ENCODE results near the gene MRPL48.

Gene MRPL48

GRCh38 chr11:73757598-73757997 lies 30.1 kb upstream of the MRPL48 start:
- Histone ChIP-seq H4K20me1 (ENCODE audit: insufficient read depth, low read length) (peaks cover 36% of the 10 kb centered on the region), H3K4me1 (ENCODE audit: low read length) (peaks cover 19% of the 10 kb centered on the region), H3K4me2 (ENCODE audit: low read length) (no peak overlapping the region), H3K27ac (ENCODE audit: low read length) (no peak overlapping the region), H3K9me3 (ENCODE audit: insufficient read depth, low read length) (no peaks in the 10 kb centered on the region), H3K4me3 (ENCODE audit: low read length) (no peak overlapping the region), H3K36me3 (replicated peaks; ENCODE audit: low read depth, low read length) (no peaks in the 10 kb centered on the region), H3K79me2 (ENCODE audit: low read length) (peaks cover 59% of the 10 kb centered on the region), H3K9ac (ENCODE audit: low read length) (no peak overlapping the region), H2AFZ (ENCODE audit: low read depth, low read length) (no peak overlapping the region), H3K27me3 (ENCODE audit: low read depth, low read length) (no peaks in the 10 kb centered on the region)
- TF ChIP-seq EZH2phosphoT487 (IDR thresholded peaks at IDR 0.05; ENCODE audit: low read depth): no peak
- no peak for TF ChIP-seq CTCF (IDR thresholded peaks at IDR 0.05; ENCODE audit: low read depth, low read length)

- TF ChIP-seq CTCF (IDR thresholded peaks at IDR 0.05; ENCODE audit: low read depth, low read length) (no peak), EZH2phosphoT487 (IDR thresholded peaks at IDR 0.05; ENCODE audit: low read depth) (no peak)
- peaks cover 54% of the 10 kb centered on the region for H3K79me2 ChIP-seq (ENCODE audit: low read length)
- H3K4me1 ChIP-seq (ENCODE audit: low read length): peaks cover 19% of the 10 kb centered on the region
- no peak overlapping the region for H3K9ac ChIP-seq (ENCODE audit: low read length)
- H3K9me3 ChIP-seq (ENCODE audit: insufficient read depth, low read length): no peaks in the 10 kb centered on the region
- H3K4me2 ChIP-seq (ENCODE audit: low read length): peak overlapping the region; percentile 87
- no peak overlapping the region; the same call in 1 of the 2 replicates for H3K4me3 ChIP-seq (ENCODE audit: low read length)
- H4K20me1 ChIP-seq (ENCODE audit: insufficient read depth, low read length): peaks cover 36% of the 10 kb centered on the region
- H3K27ac ChIP-seq (ENCODE audit: low read length): no peak overlapping the region
- H3K36me3 ChIP-seq (replicated peaks; ENCODE audit: low read depth, low read length): no peaks in the 10 kb centered on the region
- H2AFZ ChIP-seq (ENCODE audit: low read depth, low read length): no peak overlapping the region
- no peaks in the 10 kb centered on the region for H3K27me3 ChIP-seq (ENCODE audit: low read depth, low read length)
Measured at GRCh38 chr11:73758451-73758850, 29.2 kb upstream of the MRPL48 start.

- H3K27ac ChIP-seq (ENCODE audit: low read length): no peak overlapping the region
Measured at GRCh38 chr11:73759610-73760134, 28.0 kb upstream of the MRPL48 start.

More at GRCh38 chr11:73759610-73760134, 28.0 kb upstream of the MRPL48 start:
- Histone ChIP-seq H2AFZ (ENCODE audit: low read depth, low read length) (0 out of 2 replicates have a peak overlapping the region, but pooled peaks have one; percentile 8), H3K4me1 (ENCODE audit: low read length) (peaks cover 15% of the 10 kb centered on the region), H3K4me3 (ENCODE audit: low read length) (peak overlapping the region; percentile 93), H3K4me2 (ENCODE audit: low read length) (peak overlapping the region; percentile 87), H3K9me3 (ENCODE audit: insufficient read depth, low read length) (no peaks in the 10 kb centered on the region), H3K9ac (ENCODE audit: low read length) (peak overlapping the region; percentile 86), H4K20me1 (ENCODE audit: insufficient read depth, low read length) (peaks cover 31% of the 10 kb centered on the region), H3K36me3 (replicated peaks; ENCODE audit: low read depth, low read length) (no peaks in the 10 kb centered on the region), H3K79me2 (ENCODE audit: low read length) (peaks cover 52% of the 10 kb centered on the region), H3K27me3 (ENCODE audit: low read depth, low read length) (no peaks in the 10 kb centered on the region)
- TF ChIP-seq EZH2phosphoT487 (IDR thresholded peaks at IDR 0.05; ENCODE audit: low read depth) (no peak), CTCF (IDR thresholded peaks at IDR 0.05; ENCODE audit: low read depth, low read length) (no peak)

All from OCI-LY3 (cell line).